Caco-2 (cell line): ENCODE results near the gene TSTD2. TPM values are rescaled to one million over a fixed set of nuclear protein-coding genes. Genes with fewer than 3 reads are reported as not detected.

ENCODE experiments used
- BruUV-seq: library from RNA; stranded (reverse); fragments of 400-500 nt; replicated peaks from 2 replicates; lab custom pipeline; 2021; lab: Mats Ljungman, UMichigan
- CTCF ChIA-PET: fragments of 300-600 bp; sonication (Branson Sonifier 250); formaldehyde crosslinking; loops from one replicate; lab custom pipeline; 2022; ENCODE audit warnings: antibody characterized with exemption; lab: Charles Lee
- POLR2A ChIA-PET: fragments of 300-600 bp; sonication (Branson Sonifier 250); formaldehyde crosslinking; loops from one replicate; lab custom pipeline; 2022; ENCODE audit warnings: antibody characterized with exemption; lab: Charles Lee
- DNase-seq, 2 experiments: peaks; one replicate each; pipeline versions ENCODE4 v3.0.0 to v3.0.0-alpha.2; 2020 to 2022
- H3K27me3 ChIP-seq: replicated peaks from 2 replicates; pipeline ENCODE4 v1.6.0; 2011; ENCODE audit warnings: low read length; ENCODE audit not compliant: control insufficient read depth, insufficient read depth
- H3K36me3 ChIP-seq: 2 replicates; pipeline ENCODE4 v1.5.1; 2011; ENCODE audit warnings: low read length; ENCODE audit not compliant: control insufficient read depth, insufficient read depth
- H3K4me1 ChIP-seq: fragments of 250-450 bp; sonication (Bioruptor Pico); 2 replicates; pipeline ENCODE4 v1.5.1; 2020; ENCODE audit warnings: mild to moderate bottlenecking
- H3K4me3 ChIP-seq: 2 replicates; pipeline ENCODE4 v1.5.1; 2011; ENCODE audit warnings: low read depth, mild to moderate bottlenecking, control low read depth, low read length
- H3K9me3 ChIP-seq: fragments of 250-450 bp; sonication (Bioruptor Pico); 2 replicates; pipeline ENCODE4 v1.5.1; 2020; ENCODE audit warnings: mild to moderate bottlenecking, moderate library complexity
- H3K27ac Mint-ChIP-seq: one replicate; pipeline ENCODE4 v1.8.0; 2022; ENCODE audit warnings: mixed read lengths; ENCODE audit not compliant: unreplicated experiment
- H3K27me3 Mint-ChIP-seq: one replicate; pipeline ENCODE4 v1.8.0; 2022; ENCODE audit warnings: mixed read lengths; ENCODE audit not compliant: insufficient read depth, unreplicated experiment
- H3K36me3 Mint-ChIP-seq: one replicate; pipeline ENCODE4 v1.8.0; 2022; ENCODE audit warnings: mild to moderate bottlenecking, mixed read lengths; ENCODE audit not compliant: insufficient read depth, unreplicated experiment
- H3K4me1 Mint-ChIP-seq: one replicate; pipeline ENCODE4 v1.8.0; 2022; ENCODE audit warnings: low read depth, mixed read lengths; ENCODE audit not compliant: unreplicated experiment
- H3K4me3 Mint-ChIP-seq: one replicate; pipeline ENCODE4 v1.8.0; 2022; ENCODE audit warnings: mild to moderate bottlenecking, moderate library complexity, mixed read lengths; ENCODE audit not compliant: unreplicated experiment
- H3K9me3 Mint-ChIP-seq: one replicate; pipeline ENCODE4 v1.8.0; 2022; ENCODE audit warnings: mixed read lengths; ENCODE audit not compliant: unreplicated experiment
- intact Hi-C: fragments of 100-400 bp; cut with micrococcal nuclease; formaldehyde crosslinking; loops from one replicate; pipeline ENCODE4 v1.10.0; 2022; ENCODE audit not compliant: unreplicated experiment
- total RNA-seq: library from RNA; stranded (reverse); gene quantifications from 2 replicates; pipeline ENCODE4 v1.2.3, GENCODE V29; 2022
- TF ChIP-seq, protein P1 (sequence below), 2 experiments: fragments of 200-600 bp in 1 of 2; IDR thresholded peaks; 1 replicate in 1 of 2; 2 replicates in 1 of 2; pipeline versions ENCODE4 v1.5.1 to v1.8.0; 2011 to 2022; ENCODE audit warnings: antibody characterized with exemption in 1 of 2, control low read depth in 1 of 2, inconsistent platforms in 1 of 2, low read depth in 1 of 2, low read length in 1 of 2, mild to moderate bottlenecking in 1 of 2, moderate library complexity in 1 of 2; ENCODE audit not compliant: insufficient read depth in 1 of 2, severe bottlenecking in 1 of 2, unreplicated experiment in 1 of 2

TSTD2 gene
- total RNA-seq, 1 experiment from 2014 or later: 20.7 TPM

GRCh38 chr9:97550386-97550785, 82.8 kb downstream of the TSTD2 start:
- Mint-ChIP-seq H3K4me3 (no peak overlapping the region), H3K27me3 (peaks cover 3% of the 10 kb centered on the region), H3K4me1 (no peaks in the 10 kb centered on the region), H3K27ac (no peak overlapping the region), H3K36me3 (no peaks in the 10 kb centered on the region), H3K9me3 (no peaks in the 10 kb centered on the region)
- BruUV-seq: no TSS peak
- Histone ChIP-seq H3K4me3 (no peak overlapping the region), H3K27me3 (no peaks in the 10 kb centered on the region; the same call in 1 of the 2 replicates), H3K4me1 (no peaks in the 10 kb centered on the region), H3K9me3 (no peaks in the 10 kb centered on the region), H3K36me3 (no peaks in the 10 kb centered on the region)
- intact Hi-C loops: no loop called here
- ChIA-PET POLR2A (no interaction called here), CTCF (no interaction called here)
- no peak for DNase-seq
- TF ChIP-seq, protein P1, sequence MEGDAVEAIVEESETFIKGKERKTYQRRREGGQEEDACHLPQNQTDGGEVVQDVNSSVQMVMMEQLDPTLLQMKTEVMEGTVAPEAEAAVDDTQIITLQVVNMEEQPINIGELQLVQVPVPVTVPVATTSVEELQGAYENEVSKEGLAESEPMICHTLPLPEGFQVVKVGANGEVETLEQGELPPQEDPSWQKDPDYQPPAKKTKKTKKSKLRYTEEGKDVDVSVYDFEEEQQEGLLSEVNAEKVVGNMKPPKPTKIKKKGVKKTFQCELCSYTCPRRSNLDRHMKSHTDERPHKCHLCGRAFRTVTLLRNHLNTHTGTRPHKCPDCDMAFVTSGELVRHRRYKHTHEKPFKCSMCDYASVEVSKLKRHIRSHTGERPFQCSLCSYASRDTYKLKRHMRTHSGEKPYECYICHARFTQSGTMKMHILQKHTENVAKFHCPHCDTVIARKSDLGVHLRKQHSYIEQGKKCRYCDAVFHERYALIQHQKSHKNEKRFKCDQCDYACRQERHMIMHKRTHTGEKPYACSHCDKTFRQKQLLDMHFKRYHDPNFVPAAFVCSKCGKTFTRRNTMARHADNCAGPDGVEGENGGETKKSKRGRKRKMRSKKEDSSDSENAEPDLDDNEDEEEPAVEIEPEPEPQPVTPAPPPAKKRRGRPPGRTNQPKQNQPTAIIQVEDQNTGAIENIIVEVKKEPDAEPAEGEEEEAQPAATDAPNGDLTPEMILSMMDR (IDR thresholded peaks at IDR 0.05; ENCODE audit: insufficient read depth in 1 of 2, low read depth in 1 of 2, low read length in 1 of 2, severe bottlenecking in 1 of 2, unreplicated experiment in 1 of 2): no peak

Other genes with a start within 250 kb of the TSTD2 start
- 22.0 and 23.0 TPM in 2 replicates for gene TDRD7, start 221.3 kb downstream of the TSTD2 start, total RNA-seq
- 1.00 and 1.1 TPM in 2 replicates for gene TMOD1, start 131.7 kb downstream of the TSTD2 start, total RNA-seq
- gene NCBP1, start 453 bp upstream of the TSTD2 start, total RNA-seq: 59.7 and 66.9 TPM in 2 replicates
- 15.6 and 18.8 TPM in 2 replicates for gene XPA, start 64.0 kb upstream of the TSTD2 start, total RNA-seq
- gene FOXE1, start 219.9 kb upstream of the TSTD2 start, total RNA-seq: not detected in 2 replicates